ENCODE measurements around the gene RBM42. TPM values are rescaled to one million over a fixed set of nuclear protein-coding genes. Genes with fewer than 3 reads are reported as not detected.
A peak's percentile ranks its signal among the peaks of the same experiment; 100 is the strongest.

RBM42 gene
- total and polyA plus RNA-seq, 2 of the 13 experiments (the other 11 are each of a cell fraction or from before 2014, with no cell fraction given), result 27.2 to 55.3 TPM

DNA sequence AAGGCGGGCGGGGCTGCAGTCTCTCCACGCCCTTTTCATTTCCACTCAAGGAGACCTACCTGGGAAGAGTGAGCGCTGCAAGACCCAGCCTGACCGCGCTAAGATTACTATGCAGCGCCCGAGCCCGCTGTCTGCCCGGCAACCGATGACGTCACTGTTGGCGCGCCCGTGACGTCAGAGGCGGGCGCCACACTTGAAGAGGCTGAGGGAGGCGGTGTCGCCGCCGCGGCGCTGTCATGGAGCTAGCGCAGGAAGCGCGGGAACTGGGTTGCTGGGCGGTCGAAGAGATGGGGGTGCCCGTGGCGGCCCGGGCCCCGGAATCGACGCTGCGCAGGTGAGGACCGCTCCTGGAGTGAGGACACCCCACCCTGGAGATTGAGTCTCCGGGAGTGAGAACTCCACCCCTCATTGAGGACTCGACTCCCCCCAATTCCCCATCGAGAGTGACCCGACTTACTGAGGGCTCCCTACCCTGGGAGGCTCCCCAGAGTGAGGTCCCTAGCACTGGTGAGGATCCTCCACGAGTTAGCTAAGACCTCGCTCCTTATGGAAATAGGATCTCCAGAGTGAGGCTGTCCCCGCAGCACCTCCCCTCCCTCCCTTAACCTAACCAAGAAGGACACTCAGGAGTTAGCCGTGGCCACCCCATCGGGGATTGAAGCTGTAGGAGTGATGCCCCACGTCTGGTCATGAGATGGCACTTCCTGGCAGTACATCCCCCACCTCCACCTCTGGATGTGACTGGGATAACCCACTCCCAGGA, 16.1 kb upstream of the RBM42 start, which contains the start of gene HAUS5 (continued):
- TF ChIP-seq GZF1 (CRISPR knock-in tag; IDR thresholded peaks at IDR 0.05) (no peak), PRMT3 (CRISPR knock-in tag; IDR thresholded peaks at IDR 0.05; ENCODE audit: borderline replicate concordance, low read depth) (no peak), MAFK (conservative IDR thresholded peaks at IDR 0.05 in 1 of 2, IDR thresholded peaks at IDR 0.05 in 1 of 2; ENCODE audit: low read length in 2 of 2) (no peak), RAD21 (CRISPR knock-in tag; IDR thresholded peaks at IDR 0.05) (peak; percentile 41; the same call in 1 of the 2 replicates), ZNF350 (CRISPR knock-in tag; IDR thresholded peaks at IDR 0.05; ENCODE audit: borderline replicate concordance, low read depth) (peak; percentile 58; the same call in 1 of the 2 replicates), ZNF292 (CRISPR knock-in tag; IDR thresholded peaks at IDR 0.05; ENCODE audit: borderline replicate concordance, low read depth) (peak; percentile 65; the same call in 1 of the 2 replicates), ZBTB8A (CRISPR knock-in tag; IDR thresholded peaks at IDR 0.05; ENCODE audit: borderline replicate concordance, low read depth) (no peak), ZNF607 (CRISPR knock-in tag; IDR thresholded peaks at IDR 0.05; ENCODE audit: borderline replicate concordance) (peak; percentile 65; the same call in 1 of the 2 replicates), CHCHD3 (CRISPR knock-in tag; IDR thresholded peaks at IDR 0.05) (no peak), IKZF1 (IDR thresholded peaks at IDR 0.05) (no peak), LCORL (IDR thresholded peaks at IDR 0.05) (no peak), LCORL (CRISPR knock-in tag; IDR thresholded peaks at IDR 0.05) (peak; percentile 54)
- TF ChIP-seq, protein P1, sequence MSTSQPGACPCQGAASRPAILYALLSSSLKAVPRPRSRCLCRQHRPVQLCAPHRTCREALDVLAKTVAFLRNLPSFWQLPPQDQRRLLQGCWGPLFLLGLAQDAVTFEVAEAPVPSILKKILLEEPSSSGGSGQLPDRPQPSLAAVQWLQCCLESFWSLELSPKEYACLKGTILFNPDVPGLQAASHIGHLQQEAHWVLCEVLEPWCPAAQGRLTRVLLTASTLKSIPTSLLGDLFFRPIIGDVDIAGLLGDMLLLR (CRISPR knock-in tag; IDR thresholded peaks at IDR 0.05), result peak; percentile 52; the same call in 1 of the 2 replicates
- TF ChIP-seq, protein P2, sequence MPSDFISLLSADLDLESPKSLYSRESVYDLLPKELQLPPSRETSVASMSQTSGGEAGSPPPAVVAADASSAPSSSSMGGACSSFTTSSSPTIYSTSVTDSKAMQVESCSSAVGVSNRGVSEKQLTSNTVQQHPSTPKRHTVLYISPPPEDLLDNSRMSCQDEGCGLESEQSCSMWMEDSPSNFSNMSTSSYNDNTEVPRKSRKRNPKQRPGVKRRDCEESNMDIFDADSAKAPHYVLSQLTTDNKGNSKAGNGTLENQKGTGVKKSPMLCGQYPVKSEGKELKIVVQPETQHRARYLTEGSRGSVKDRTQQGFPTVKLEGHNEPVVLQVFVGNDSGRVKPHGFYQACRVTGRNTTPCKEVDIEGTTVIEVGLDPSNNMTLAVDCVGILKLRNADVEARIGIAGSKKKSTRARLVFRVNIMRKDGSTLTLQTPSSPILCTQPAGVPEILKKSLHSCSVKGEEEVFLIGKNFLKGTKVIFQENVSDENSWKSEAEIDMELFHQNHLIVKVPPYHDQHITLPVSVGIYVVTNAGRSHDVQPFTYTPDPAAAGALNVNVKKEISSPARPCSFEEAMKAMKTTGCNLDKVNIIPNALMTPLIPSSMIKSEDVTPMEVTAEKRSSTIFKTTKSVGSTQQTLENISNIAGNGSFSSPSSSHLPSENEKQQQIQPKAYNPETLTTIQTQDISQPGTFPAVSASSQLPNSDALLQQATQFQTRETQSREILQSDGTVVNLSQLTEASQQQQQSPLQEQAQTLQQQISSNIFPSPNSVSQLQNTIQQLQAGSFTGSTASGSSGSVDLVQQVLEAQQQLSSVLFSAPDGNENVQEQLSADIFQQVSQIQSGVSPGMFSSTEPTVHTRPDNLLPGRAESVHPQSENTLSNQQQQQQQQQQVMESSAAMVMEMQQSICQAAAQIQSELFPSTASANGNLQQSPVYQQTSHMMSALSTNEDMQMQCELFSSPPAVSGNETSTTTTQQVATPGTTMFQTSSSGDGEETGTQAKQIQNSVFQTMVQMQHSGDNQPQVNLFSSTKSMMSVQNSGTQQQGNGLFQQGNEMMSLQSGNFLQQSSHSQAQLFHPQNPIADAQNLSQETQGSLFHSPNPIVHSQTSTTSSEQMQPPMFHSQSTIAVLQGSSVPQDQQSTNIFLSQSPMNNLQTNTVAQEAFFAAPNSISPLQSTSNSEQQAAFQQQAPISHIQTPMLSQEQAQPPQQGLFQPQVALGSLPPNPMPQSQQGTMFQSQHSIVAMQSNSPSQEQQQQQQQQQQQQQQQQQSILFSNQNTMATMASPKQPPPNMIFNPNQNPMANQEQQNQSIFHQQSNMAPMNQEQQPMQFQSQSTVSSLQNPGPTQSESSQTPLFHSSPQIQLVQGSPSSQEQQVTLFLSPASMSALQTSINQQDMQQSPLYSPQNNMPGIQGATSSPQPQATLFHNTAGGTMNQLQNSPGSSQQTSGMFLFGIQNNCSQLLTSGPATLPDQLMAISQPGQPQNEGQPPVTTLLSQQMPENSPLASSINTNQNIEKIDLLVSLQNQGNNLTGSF (CRISPR knock-in tag; IDR thresholded peaks at IDR 0.05), result peak; percentile 36; the same call in 1 of the 2 replicates
- TF ChIP-seq, protein P3, sequence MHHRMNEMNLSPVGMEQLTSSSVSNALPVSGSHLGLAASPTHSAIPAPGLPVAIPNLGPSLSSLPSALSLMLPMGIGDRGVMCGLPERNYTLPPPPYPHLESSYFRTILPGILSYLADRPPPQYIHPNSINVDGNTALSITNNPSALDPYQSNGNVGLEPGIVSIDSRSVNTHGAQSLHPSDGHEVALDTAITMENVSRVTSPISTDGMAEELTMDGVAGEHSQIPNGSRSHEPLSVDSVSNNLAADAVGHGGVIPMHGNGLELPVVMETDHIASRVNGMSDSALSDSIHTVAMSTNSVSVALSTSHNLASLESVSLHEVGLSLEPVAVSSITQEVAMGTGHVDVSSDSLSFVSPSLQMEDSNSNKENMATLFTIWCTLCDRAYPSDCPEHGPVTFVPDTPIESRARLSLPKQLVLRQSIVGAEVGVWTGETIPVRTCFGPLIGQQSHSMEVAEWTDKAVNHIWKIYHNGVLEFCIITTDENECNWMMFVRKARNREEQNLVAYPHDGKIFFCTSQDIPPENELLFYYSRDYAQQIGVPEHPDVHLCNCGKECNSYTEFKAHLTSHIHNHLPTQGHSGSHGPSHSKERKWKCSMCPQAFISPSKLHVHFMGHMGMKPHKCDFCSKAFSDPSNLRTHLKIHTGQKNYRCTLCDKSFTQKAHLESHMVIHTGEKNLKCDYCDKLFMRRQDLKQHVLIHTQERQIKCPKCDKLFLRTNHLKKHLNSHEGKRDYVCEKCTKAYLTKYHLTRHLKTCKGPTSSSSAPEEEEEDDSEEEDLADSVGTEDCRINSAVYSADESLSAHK (CRISPR knock-in tag; IDR thresholded peaks at IDR 0.05; ENCODE audit: borderline replicate concordance), result no peak
- TF ChIP-seq, protein P4, sequence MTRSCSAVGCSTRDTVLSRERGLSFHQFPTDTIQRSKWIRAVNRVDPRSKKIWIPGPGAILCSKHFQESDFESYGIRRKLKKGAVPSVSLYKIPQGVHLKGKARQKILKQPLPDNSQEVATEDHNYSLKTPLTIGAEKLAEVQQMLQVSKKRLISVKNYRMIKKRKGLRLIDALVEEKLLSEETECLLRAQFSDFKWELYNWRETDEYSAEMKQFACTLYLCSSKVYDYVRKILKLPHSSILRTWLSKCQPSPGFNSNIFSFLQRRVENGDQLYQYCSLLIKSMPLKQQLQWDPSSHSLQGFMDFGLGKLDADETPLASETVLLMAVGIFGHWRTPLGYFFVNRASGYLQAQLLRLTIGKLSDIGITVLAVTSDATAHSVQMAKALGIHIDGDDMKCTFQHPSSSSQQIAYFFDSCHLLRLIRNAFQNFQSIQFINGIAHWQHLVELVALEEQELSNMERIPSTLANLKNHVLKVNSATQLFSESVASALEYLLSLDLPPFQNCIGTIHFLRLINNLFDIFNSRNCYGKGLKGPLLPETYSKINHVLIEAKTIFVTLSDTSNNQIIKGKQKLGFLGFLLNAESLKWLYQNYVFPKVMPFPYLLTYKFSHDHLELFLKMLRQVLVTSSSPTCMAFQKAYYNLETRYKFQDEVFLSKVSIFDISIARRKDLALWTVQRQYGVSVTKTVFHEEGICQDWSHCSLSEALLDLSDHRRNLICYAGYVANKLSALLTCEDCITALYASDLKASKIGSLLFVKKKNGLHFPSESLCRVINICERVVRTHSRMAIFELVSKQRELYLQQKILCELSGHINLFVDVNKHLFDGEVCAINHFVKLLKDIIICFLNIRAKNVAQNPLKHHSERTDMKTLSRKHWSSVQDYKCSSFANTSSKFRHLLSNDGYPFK (CRISPR knock-in tag; IDR thresholded peaks at IDR 0.05; ENCODE audit: borderline replicate concordance), result peak; percentile 61; the same call in 1 of the 2 replicates
